ENCODE measurements around the gene CNTN4. TPM values are rescaled to one million over a fixed set of nuclear protein-coding genes. Genes with fewer than 3 reads are reported as not detected.
"Not testable (repeated sequence)": the region's sequence is repeated elsewhere in the genome, so short reads cannot be mapped to it uniquely, and the experiment has no call there.

The CNTN4 gene
- total RNA-seq, 1 experiment from 2014 or later, result not detected

- DNase-seq, result no peak
- Histone ChIP-seq H3K27me3 (no peaks in the 10 kb centered on the region), H3K4me3 (no peak overlapping the region), H3K36me3 (no peaks in the 10 kb centered on the region), H3K9me3 (no peaks in the 10 kb centered on the region)
Measured at GRCh38 chr3:2879587-2879986, 780.9 kb downstream of the CNTN4 start.

DNA sequence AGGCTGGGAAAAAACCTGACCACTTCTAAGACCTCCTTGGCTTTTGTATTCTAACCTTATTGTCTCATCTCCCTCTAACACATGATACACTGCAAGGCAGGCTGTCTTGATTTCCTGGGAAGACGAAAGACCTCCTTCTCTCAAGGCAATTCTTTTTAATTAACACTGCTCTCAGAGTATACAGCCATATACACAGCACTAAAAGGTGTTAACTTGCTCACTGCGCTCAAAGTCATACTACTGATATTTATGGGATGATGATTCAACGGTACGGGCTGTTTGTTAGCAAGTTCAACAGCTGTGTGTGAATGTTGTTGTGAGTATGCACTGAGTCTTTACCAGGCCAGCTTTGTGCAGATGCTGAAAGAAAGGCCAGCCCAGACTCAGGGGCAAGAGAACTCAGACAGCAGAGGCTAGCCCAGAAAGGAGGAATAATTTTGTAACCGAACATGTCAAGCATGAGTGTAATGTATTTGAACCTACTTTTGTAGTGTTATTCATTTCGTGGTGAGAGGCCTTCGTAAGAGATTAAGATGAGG is 781.6 kb downstream of the CNTN4 start:
- Histone ChIP-seq H3K27me3 (no peaks in the 10 kb centered on the region), H3K4me3 (no peak overlapping the region), H3K36me3 (no peaks in the 10 kb centered on the region), H3K9me3 (no peaks in the 10 kb centered on the region)
- no peak for DNase-seq

DNA sequence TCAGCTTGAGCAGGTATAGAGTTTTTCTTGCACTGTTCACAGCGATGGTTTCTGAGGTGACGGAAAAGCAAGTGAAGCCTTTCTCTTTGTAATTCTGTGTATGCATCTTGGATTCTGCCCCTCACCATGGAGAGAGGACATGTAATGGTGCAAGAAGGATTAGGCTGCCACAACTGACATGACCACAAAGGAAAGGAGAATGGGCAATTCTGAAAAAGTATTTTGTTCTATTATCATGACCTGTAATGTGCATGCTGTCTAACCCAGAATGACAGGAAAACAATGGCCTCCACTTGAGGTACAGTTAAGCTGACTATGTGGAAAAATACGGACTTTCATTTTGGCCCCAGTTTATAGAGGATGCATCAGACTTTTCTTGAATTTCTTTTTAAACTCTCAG is 784.6 kb downstream of the CNTN4 start:
- Histone ChIP-seq H3K27me3 (no peaks in the 10 kb centered on the region), H3K9me3 (no peaks in the 10 kb centered on the region), H3K4me3 (no peak overlapping the region), H3K36me3 (no peaks in the 10 kb centered on the region)
- DNase-seq, result no peak

DNA sequence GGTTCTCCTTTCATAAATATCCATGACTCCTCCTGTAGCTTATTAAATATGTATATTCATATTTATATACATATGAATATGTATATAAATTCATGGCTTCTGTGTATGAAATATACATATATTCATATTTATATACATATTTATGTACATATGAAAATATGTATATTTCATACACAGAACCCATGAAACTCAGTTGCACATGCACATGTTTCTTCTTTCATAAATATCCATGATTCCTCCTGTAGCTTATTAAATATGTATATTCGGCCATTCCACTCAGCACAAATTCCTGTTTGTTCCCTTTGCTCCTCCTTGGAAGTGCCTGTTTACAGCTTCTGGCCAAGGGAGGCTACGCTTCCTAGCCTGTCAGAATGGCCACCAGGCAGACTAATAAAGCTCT is 789.9 kb downstream of the CNTN4 start:
- H3K4me3 ChIP-seq, result no peak overlapping the region
- H3K27me3 ChIP-seq, result no peaks in the 10 kb centered on the region
- no peaks in the 10 kb centered on the region for H3K36me3 ChIP-seq
- DNase-seq, result no peak
- no peaks in the 10 kb centered on the region for H3K9me3 ChIP-seq

DNA sequence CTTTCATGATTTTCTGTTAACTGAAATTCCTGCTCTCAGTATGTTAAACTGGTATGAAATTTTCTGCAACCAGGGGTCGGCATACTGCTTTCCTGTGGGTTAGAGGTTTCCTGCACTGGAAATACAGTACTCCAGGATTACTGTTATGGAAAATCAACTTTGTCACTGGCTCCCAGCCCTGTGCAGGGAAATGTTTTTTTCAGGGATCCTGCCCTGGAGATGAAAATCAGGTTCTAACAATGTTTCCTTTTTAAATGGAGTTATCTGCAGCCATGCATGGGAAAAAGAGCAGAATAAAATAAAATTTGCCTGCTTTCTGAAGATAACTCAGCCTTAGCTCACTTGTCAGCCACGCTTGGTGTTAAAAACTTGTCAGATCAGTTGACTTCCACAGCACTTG is 791.1 kb downstream of the CNTN4 start:
- H3K9me3 ChIP-seq, result no peaks in the 10 kb centered on the region
- H3K36me3 ChIP-seq, result no peaks in the 10 kb centered on the region
- no peak for DNase-seq
- no peak overlapping the region for H3K4me3 ChIP-seq
- no peaks in the 10 kb centered on the region for H3K27me3 ChIP-seq

DNA sequence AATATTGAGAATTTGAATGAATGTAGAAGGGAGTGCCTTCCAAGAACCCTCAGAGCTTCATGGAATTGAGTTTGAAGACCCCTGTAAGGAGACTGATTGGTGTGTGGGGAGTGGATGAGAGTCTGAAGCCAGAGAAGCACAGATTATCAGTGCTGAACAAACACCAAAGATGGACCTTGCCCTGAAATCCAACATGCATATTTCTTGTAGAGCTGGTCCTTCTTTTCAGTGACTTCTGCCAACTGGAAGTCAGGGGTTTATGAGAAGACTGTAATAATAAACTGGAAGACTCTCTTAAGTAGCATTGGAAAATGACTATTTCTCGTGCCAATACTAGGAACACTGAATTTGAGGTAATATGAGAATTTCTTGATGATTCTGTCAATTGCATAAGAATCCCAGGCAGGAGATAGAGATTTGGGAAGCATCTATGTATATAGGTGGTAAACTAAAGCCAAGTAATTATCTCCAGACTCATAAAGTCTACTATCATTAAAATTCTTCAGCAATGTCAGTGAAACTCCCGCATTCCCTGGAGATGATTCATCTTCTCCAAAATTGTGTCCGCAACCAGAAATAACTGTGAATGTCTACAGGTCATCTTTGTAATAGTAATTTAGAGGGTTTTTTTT is 797.8 kb downstream of the CNTN4 start:
- H3K9me3 ChIP-seq, result no peaks in the 10 kb centered on the region
- no peaks in the 10 kb centered on the region for H3K27me3 ChIP-seq
- H3K36me3 ChIP-seq, result no peaks in the 10 kb centered on the region
- no peak overlapping the region for H3K4me3 ChIP-seq
- no peak for DNase-seq

DNA sequence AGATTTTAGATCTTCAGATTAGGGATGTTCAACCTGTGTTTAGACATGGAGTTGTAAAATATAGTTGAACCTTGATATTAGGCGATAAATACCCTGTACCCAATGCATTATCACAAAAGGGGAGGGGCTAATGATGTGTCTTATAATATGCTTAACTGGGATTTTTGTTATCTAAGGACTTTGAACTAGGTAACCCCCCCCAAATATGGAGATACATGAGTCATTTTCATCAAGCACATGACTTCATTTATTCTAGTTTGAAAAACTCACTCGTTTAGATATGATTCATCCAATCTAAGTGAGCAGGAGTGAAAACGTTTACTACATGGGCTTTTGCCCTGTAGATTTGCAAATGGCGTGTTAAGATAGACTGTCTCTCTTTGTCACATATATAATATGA is 799.2 kb downstream of the CNTN4 start:
- H3K9me3 ChIP-seq, result no peaks in the 10 kb centered on the region
- H3K36me3 ChIP-seq, result no peaks in the 10 kb centered on the region
- no peak overlapping the region for H3K4me3 ChIP-seq
- no peak for DNase-seq
- H3K27me3 ChIP-seq, result no peaks in the 10 kb centered on the region

GRCh38 chr3:2898591-2899353 is 800.1 kb downstream of the CNTN4 start:
- no peaks in the 10 kb centered on the region for H3K36me3 ChIP-seq
- H3K4me3 ChIP-seq, result no peak overlapping the region
- DNase-seq, result no peak

DNA sequence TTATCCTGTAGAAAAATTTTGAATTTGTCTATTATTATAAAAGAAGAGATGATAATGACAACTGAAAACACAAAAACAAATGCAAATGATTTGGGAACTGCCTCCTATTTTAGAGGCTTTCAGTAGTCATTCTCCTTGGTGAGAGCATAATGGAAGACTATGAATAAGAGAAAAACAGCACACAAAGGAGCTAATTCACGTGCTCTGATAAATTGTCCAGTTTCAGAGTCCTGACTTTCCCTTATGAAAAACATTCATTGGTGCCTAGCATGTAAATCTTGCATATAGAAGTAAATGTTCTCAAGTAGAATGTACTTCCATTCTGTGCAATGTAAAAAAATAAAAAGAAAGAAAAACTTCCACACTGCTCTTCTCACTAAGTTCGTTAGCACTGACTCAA is 805.4 kb downstream of the CNTN4 start:
- Histone ChIP-seq H3K4me3 (no peak overlapping the region), H3K27me3 (no peaks in the 10 kb centered on the region), H3K9me3 (no peaks in the 10 kb centered on the region), H3K36me3 (no peaks in the 10 kb centered on the region)
- no peak for DNase-seq

More at GRCh38 chr3:2898591-2899353, 800.1 kb downstream of the CNTN4 start:
- no peaks in the 10 kb centered on the region for H3K9me3 ChIP-seq
- H3K27me3 ChIP-seq, result no peaks in the 10 kb centered on the region

DNA sequence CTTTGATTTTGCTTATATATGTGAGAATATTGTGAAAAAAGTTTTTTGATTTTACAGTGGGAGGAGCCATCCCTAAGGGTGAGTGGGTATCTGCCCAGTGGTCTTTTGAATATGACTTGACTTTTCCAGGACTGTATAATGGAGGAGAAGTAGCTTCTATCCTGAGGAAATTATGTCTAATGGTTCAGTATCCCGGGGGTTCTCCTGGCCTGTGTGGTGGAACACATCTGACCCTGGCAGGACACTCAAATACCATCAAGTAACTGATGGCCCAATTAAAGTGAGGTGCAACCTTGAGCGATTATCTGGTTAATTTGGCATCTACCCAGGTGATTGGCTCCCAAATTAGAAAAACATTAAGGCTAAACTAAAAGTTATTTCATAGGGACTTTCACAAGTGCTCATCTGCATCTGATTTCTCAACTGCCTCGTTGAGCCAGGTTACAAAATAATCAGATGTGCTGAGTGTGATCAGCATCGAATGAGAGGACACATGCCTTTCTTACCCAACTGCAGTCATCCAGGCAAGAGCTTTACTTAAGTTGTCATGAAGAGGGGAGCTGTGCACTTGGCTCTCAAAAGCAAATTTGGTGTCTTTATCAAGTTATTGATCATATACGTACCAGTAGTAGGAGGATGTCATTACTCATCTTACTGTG is 810.2 kb downstream of the CNTN4 start:
- DNase-seq, result no peak
- Histone ChIP-seq H3K27me3 (no peaks in the 10 kb centered on the region), H3K4me3 (no peak overlapping the region)

DNA sequence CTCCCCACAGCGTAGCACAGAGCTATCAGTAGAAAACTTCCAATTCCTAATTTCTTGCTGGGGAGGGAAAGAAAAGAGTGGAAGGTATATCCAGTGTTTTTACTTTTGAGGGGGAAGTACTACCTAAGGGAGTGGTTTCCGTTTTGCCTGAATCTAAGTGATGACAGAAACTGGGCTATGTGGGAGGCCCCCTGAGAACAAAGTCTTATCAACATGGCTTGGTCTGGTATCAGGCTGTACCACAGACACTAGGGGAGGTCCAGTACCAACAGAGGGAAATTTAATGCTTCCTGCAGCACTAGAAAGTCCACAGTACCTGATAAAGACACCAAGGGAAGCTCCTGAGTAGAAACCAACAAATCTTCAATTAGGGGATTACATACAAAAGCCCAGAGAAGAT is 812.3 kb downstream of the CNTN4 start:
- Histone ChIP-seq H3K9me3 (no peaks in the 10 kb centered on the region), H3K36me3 (no peaks in the 10 kb centered on the region), H3K27me3 (no peaks in the 10 kb centered on the region), H3K4me3 (no peak overlapping the region)
- DNase-seq, result no peak

More for the DNA sequence above, 810.2 kb downstream of the CNTN4 start:
- Histone ChIP-seq H3K9me3 (no peaks in the 10 kb centered on the region), H3K36me3 (no peaks in the 10 kb centered on the region)

DNA sequence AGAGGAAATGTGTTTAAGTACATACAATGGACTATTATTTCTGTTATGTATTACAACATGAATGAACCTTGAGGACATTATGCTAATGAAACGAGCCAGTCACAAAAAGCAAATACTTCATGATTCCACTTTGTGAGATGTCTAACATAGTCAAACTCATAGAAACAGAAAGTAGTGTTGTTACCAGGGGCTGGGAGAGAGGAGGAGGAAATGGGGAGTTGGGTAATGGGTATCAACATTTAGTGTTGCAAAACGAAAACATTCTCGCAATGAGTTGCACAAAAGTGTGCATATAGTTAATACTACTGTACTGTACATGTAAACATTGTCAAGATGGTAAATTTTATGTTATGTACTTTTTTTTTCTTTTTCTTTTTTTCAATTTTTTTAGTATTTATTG is 817.2 kb downstream of the CNTN4 start:
- no peaks in the 10 kb centered on the region for H3K9me3 ChIP-seq
- no peak for DNase-seq
- no peaks in the 10 kb centered on the region for H3K36me3 ChIP-seq
- H3K27me3 ChIP-seq, result no peaks in the 10 kb centered on the region
- H3K4me3 ChIP-seq, result no peak overlapping the region

DNA sequence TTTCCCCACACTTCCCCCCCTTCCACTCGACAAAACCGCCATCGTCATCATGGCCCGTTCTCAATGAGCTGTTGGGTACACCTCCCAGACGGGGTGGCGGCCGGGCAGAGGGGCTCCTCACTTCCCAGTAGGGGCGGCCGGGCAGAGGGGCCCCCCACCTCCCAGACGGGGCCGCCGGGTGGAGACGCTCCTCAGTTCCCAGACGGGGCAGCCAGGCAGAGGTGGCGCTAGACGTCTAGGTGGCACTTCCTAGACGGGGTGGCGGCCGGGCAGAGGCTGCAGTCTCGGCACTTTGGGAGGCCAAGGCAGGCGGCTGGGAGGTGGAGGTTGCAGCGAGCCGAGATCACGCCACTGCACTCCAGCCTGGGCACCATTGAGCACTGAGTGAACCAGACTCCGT is 818.0 kb downstream of the CNTN4 start:
- not testable (repeated sequence) for H3K36me3 ChIP-seq, H3K4me3 ChIP-seq, H3K9me3 ChIP-seq, H3K27me3 ChIP-seq, DNase-seq

- DNase-seq, result no peak
- H3K9me3 ChIP-seq, result no peaks in the 10 kb centered on the region
- no peaks in the 10 kb centered on the region for H3K27me3 ChIP-seq
- H3K4me3 ChIP-seq, result no peak overlapping the region
- no peaks in the 10 kb centered on the region for H3K36me3 ChIP-seq
Measured at GRCh38 chr3:2920103-2920502, 821.4 kb downstream of the CNTN4 start.

- no peak for DNase-seq
- H3K4me3 ChIP-seq, result no peak overlapping the region
- no peaks in the 10 kb centered on the region for H3K36me3 ChIP-seq
- H3K27me3 ChIP-seq, result no peaks in the 10 kb centered on the region
- H3K9me3 ChIP-seq, result no peaks in the 10 kb centered on the region
Measured at GRCh38 chr3:2921452-2921851, 822.8 kb downstream of the CNTN4 start.

GRCh38 chr3:2921903-2922302 is 823.2 kb downstream of the CNTN4 start:
- no peaks in the 10 kb centered on the region for H3K27me3 ChIP-seq
- no peaks in the 10 kb centered on the region for H3K36me3 ChIP-seq
- no peak overlapping the region for H3K4me3 ChIP-seq
- H3K9me3 ChIP-seq, result no peaks in the 10 kb centered on the region
- no peak for DNase-seq

DNA sequence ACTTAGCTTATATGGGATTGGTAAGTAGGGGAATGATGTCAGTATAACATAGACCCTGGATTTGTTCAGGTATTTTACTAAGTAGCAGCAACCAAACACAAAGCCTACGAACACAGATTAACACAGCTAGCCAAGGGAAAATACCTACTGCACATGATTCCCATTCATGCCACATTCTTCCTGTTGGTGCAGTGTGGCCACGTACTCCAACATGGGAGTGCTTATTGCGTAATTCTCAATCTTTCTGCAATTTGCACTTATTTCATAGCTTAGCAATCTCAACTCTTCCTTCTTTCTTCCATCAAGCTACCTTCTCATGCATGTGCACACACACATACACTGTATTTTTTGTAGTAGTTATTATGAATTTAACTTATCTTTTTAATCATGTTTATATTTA is 824.7 kb downstream of the CNTN4 start:
- H3K27me3 ChIP-seq, result no peaks in the 10 kb centered on the region

More for the DNA sequence above, 824.7 kb downstream of the CNTN4 start:
- Histone ChIP-seq H3K9me3 (no peaks in the 10 kb centered on the region), H3K4me3 (no peak overlapping the region), H3K36me3 (no peaks in the 10 kb centered on the region)
- DNase-seq, result no peak

Measured in MG63 (cell line).